HepG2 (cell line): Measurements from ENCODE around the gene CNP. TPM values are rescaled to one million over a fixed set of nuclear protein-coding genes. Genes with fewer than 3 reads are reported as not detected.

ENCODE experiments used
- ATRX ChIP-seq: sonication (generic); formaldehyde crosslinking; IDR thresholded peaks from 2 replicates; pipeline ENCODE4 v1.4.0; 2020; ENCODE audit warnings: missing genetic modification reagents, borderline replicate concordance
- CREB1 ChIP-seq, 2 experiments: fragments of 450-650 bp in 1 of 2; IDR thresholded peaks; 2 replicates each; pipeline ENCODE4 v1.6.1; 2016 to 2017; ENCODE audit warnings: control low read depth in 1 of 2, mild to moderate bottlenecking in 1 of 2, missing compliant biosample characterization in 1 of 2, missing genetic modification characterization in 1 of 2
- MAF1 ChIP-seq: sonication (generic); formaldehyde crosslinking; IDR thresholded peaks from 2 replicates; pipeline ENCODE4 v1.5.0; 2020; ENCODE audit warnings: missing genetic modification reagents, borderline replicate concordance
- SIN3A ChIP-seq: IDR thresholded peaks from 2 replicates; pipeline ENCODE4 v1.6.1; 2011; ENCODE audit warnings: low read depth, mild to moderate bottlenecking, control low read depth, low read length, borderline replicate concordance
- SMAD1 ChIP-seq: sonication (generic); formaldehyde crosslinking; IDR thresholded peaks from 2 replicates; pipeline ENCODE4 v1.4.0; 2020; ENCODE audit warnings: missing genetic modification reagents, low read depth, mild to moderate bottlenecking, borderline replicate concordance
- ZBTB7B ChIP-seq: sonication (generic); formaldehyde crosslinking; IDR thresholded peaks from 2 replicates; pipeline ENCODE4 v1.4.0; 2020; ENCODE audit warnings: missing genetic modification reagents
- ZNF207 ChIP-seq: fragments of 450-650 bp; IDR thresholded peaks from 2 replicates; pipeline ENCODE4 v1.6.1; 2016; ENCODE audit warnings: antibody characterized with exemption, borderline replicate concordance
- ZNF343 ChIP-seq: sonication (generic); formaldehyde crosslinking; IDR thresholded peaks from 2 replicates; pipeline ENCODE4 v1.4.0; 2020; ENCODE audit warnings: mild to moderate bottlenecking, missing genetic modification reagents
- ZNF570 ChIP-seq: sonication (generic); formaldehyde crosslinking; IDR thresholded peaks from 2 replicates; pipeline ENCODE4 v1.4.0; 2020; ENCODE audit warnings: mild to moderate bottlenecking, missing genetic modification reagents, borderline replicate concordance
- ZNF572 ChIP-seq: sonication (generic); formaldehyde crosslinking; IDR thresholded peaks from 2 replicates; pipeline ENCODE4 v1.5.1; 2020; ENCODE audit warnings: mild to moderate bottlenecking, missing genetic modification reagents
- ZNF589 ChIP-seq: sonication (generic); formaldehyde crosslinking; conservative IDR thresholded peaks from 2 replicates; pipeline ENCODE4 v1.8.0; 2022; ENCODE audit warnings: mild to moderate bottlenecking, moderate library complexity, missing genetic modification reagents
- ZNF629 ChIP-seq: sonication (generic); formaldehyde crosslinking; conservative IDR thresholded peaks from 2 replicates; pipeline ENCODE4 v1.5.0; 2020; ENCODE audit warnings: missing genetic modification reagents
- ZNF7 ChIP-seq: IDR thresholded peaks from 2 replicates; pipeline ENCODE4 v1.6.1; 2016; ENCODE audit warnings: missing biosample characterization, missing genetic modification reagents
- polyA plus RNA-seq, 8 experiments: library from polyadenylated mRNA; depleted of rRNA in 3 of 8; stranded (reverse) in 7 of 8; unstranded in 1 of 8; fragments of >200 nt; fragmentation: Illumina TruSeq in 4 of 8; extraction: Trizol in 4 of 8; gene quantifications; 2 replicates each; pipeline versions ENCODE4 v1.2.1 to v1.2.3, GENCODE V29; 2011 to 2016; ENCODE audit warnings: low read depth in 4 of 8, missing spikeins in 1 of 8, mixed read lengths in 1 of 8; ENCODE audit not compliant: insufficient read depth in 1 of 8
- total RNA-seq, 5 experiments: library from RNA; depleted of rRNA; stranded (reverse); fragments of >200 nt; fragmentation: Illumina TruSeq; extraction: Trizol; gene quantifications; 2 replicates each; pipeline ENCODE4 v1.2.3, GENCODE V29; 2016; ENCODE audit warnings: low read depth in 1 of 5
- TF ChIP-seq, protein P1 (sequence below): sonication (generic); formaldehyde crosslinking; IDR thresholded peaks from 2 replicates; pipeline ENCODE4 v1.8.1; 2022; ENCODE audit warnings: low read depth, mild to moderate bottlenecking, missing genetic modification reagents
- TF ChIP-seq, protein P2 (sequence below): sonication (generic); formaldehyde crosslinking; IDR thresholded peaks from 2 replicates; pipeline ENCODE4 v1.9.0; 2021; ENCODE audit warnings: missing genetic modification reagents, borderline replicate concordance
- TF ChIP-seq, protein P3 (sequence below): sonication (generic); formaldehyde crosslinking; IDR thresholded peaks from 2 replicates; pipeline ENCODE4 v1.8.1; 2023; ENCODE audit warnings: missing genetic modification reagents, mild to moderate bottlenecking, borderline replicate concordance
- TF ChIP-seq, protein P4 (sequence below): sonication (generic); formaldehyde crosslinking; IDR thresholded peaks from 2 replicates; pipeline ENCODE4 v1.4.0; 2020; ENCODE audit warnings: missing genetic modification reagents
- TF ChIP-seq, protein P5 (sequence below): sonication (generic); formaldehyde crosslinking; IDR thresholded peaks from 2 replicates; pipeline ENCODE4 v1.4.0; 2020; ENCODE audit warnings: mild to moderate bottlenecking, missing genetic modification reagents
- TF ChIP-seq, protein P6 (sequence below): sonication (generic); formaldehyde crosslinking; IDR thresholded peaks from 2 replicates; pipeline ENCODE4 v1.4.0; 2020; ENCODE audit warnings: missing genetic modification reagents

CNP gene
- total and polyA plus RNA-seq, 2 of the 13 experiments (the other 11 are each of a cell fraction or from before 2014, with no cell fraction given) = 97.2 to 161 TPM

GRCh38 chr17:41917679-41918313 is 48.8 kb upstream of the CNP start (continued):
- TF ChIP-seq, protein P1, sequence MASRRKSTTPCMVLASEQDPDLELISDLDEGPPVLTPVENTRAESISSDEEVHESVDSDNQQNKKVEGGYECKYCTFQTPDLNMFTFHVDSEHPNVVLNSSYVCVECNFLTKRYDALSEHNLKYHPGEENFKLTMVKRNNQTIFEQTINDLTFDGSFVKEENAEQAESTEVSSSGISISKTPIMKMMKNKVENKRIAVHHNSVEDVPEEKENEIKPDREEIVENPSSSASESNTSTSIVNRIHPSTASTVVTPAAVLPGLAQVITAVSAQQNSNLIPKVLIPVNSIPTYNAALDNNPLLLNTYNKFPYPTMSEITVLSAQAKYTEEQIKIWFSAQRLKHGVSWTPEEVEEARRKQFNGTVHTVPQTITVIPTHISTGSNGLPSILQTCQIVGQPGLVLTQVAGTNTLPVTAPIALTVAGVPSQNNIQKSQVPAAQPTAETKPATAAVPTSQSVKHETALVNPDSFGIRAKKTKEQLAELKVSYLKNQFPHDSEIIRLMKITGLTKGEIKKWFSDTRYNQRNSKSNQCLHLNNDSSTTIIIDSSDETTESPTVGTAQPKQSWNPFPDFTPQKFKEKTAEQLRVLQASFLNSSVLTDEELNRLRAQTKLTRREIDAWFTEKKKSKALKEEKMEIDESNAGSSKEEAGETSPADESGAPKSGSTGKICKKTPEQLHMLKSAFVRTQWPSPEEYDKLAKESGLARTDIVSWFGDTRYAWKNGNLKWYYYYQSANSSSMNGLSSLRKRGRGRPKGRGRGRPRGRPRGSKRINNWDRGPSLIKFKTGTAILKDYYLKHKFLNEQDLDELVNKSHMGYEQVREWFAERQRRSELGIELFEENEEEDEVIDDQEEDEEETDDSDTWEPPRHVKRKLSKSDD (CRISPR knock-in tag) = no peak
- TF ChIP-seq ZNF207 = no peak
- peak; percentile 68; the same call in 1 of the 2 replicates for TF ChIP-seq SIN3A
- TF ChIP-seq, protein P2, sequence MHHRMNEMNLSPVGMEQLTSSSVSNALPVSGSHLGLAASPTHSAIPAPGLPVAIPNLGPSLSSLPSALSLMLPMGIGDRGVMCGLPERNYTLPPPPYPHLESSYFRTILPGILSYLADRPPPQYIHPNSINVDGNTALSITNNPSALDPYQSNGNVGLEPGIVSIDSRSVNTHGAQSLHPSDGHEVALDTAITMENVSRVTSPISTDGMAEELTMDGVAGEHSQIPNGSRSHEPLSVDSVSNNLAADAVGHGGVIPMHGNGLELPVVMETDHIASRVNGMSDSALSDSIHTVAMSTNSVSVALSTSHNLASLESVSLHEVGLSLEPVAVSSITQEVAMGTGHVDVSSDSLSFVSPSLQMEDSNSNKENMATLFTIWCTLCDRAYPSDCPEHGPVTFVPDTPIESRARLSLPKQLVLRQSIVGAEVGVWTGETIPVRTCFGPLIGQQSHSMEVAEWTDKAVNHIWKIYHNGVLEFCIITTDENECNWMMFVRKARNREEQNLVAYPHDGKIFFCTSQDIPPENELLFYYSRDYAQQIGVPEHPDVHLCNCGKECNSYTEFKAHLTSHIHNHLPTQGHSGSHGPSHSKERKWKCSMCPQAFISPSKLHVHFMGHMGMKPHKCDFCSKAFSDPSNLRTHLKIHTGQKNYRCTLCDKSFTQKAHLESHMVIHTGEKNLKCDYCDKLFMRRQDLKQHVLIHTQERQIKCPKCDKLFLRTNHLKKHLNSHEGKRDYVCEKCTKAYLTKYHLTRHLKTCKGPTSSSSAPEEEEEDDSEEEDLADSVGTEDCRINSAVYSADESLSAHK (CRISPR knock-in tag) = no peak
- peak; percentile 28; the same call in 1 of the 2 replicates for TF ChIP-seq ZBTB7B (CRISPR knock-in tag)
- TF ChIP-seq, protein P3, sequence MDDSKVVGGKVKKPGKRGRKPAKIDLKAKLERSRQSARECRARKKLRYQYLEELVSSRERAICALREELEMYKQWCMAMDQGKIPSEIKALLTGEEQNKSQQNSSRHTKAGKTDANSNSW (CRISPR knock-in tag) = no peak
- no peak for TF ChIP-seq ZNF629 (CRISPR knock-in tag)
- no peak for TF ChIP-seq MAF1
- no peak for TF ChIP-seq CREB1 (IDR thresholded peaks at IDR 0.05)
- no peak for TF ChIP-seq CREB1 (CRISPR knock-in tag; IDR thresholded peaks at IDR 0.05)
- no peak for TF ChIP-seq ZNF589
- no peak for TF ChIP-seq ZNF343 (CRISPR knock-in tag)
- TF ChIP-seq, protein P4, sequence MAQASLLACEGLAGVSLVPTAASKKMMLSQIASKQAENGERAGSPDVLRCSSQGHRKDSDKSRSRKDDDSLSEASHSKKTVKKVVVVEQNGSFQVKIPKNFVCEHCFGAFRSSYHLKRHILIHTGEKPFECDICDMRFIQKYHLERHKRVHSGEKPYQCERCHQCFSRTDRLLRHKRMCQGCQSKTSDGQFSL (CRISPR knock-in tag) = no peak
- TF ChIP-seq ZNF570 (CRISPR knock-in tag) = no peak
- TF ChIP-seq, protein P5, sequence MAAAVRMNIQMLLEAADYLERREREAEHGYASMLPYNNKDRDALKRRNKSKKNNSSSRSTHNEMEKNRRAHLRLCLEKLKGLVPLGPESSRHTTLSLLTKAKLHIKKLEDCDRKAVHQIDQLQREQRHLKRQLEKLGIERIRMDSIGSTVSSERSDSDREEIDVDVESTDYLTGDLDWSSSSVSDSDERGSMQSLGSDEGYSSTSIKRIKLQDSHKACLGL (CRISPR knock-in tag) = peak; percentile 40; the same call in 1 of the 2 replicates
- TF ChIP-seq, protein P6, sequence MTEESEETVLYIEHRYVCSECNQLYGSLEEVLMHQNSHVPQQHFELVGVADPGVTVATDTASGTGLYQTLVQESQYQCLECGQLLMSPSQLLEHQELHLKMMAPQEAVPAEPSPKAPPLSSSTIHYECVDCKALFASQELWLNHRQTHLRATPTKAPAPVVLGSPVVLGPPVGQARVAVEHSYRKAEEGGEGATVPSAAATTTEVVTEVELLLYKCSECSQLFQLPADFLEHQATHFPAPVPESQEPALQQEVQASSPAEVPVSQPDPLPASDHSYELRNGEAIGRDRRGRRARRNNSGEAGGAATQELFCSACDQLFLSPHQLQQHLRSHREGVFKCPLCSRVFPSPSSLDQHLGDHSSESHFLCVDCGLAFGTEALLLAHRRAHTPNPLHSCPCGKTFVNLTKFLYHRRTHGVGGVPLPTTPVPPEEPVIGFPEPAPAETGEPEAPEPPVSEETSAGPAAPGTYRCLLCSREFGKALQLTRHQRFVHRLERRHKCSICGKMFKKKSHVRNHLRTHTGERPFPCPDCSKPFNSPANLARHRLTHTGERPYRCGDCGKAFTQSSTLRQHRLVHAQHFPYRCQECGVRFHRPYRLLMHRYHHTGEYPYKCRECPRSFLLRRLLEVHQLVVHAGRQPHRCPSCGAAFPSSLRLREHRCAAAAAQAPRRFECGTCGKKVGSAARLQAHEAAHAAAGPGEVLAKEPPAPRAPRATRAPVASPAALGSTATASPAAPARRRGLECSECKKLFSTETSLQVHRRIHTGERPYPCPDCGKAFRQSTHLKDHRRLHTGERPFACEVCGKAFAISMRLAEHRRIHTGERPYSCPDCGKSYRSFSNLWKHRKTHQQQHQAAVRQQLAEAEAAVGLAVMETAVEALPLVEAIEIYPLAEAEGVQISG (CRISPR knock-in tag) = no peak
- TF ChIP-seq ZNF7 (CRISPR knock-in tag) = no peak
- TF ChIP-seq ATRX (CRISPR knock-in tag) = no peak
- no peak; the same call in 1 of the 2 replicates for TF ChIP-seq ZNF572 (CRISPR knock-in tag)
- no peak for TF ChIP-seq SMAD1 (CRISPR knock-in tag)
